Skeletal muscle satellite cell (primary cell): Measurements from ENCODE around the gene VAV3.

Experiments
- H3K27me3 ChIP-seq: 2 replicates; pipeline ENCODE4 v1.7.0; 2013; ENCODE audit warnings: low read length; ENCODE audit not compliant: control insufficient read depth, insufficient read depth
- H3K36me3 ChIP-seq: 2 replicates; pipeline ENCODE4 v1.7.0; 2013; ENCODE audit warnings: mild to moderate bottlenecking, control low read depth, low read length; ENCODE audit not compliant: insufficient read depth
- H3K4me1 ChIP-seq: 2 replicates; pipeline ENCODE4 v1.7.0; 2013; ENCODE audit warnings: low read length; ENCODE audit not compliant: control insufficient read depth, insufficient read depth
- H3K4me2 ChIP-seq: 2 replicates; pipeline ENCODE4 v1.7.0; 2013; ENCODE audit warnings: mild to moderate bottlenecking, low read length
- H3K4me3 ChIP-seq: 2 replicates; pipeline ENCODE4 v1.7.0; 2013; ENCODE audit warnings: low read length
- H3K9ac ChIP-seq: 2 replicates; pipeline ENCODE4 v1.7.0; 2013; ENCODE audit warnings: mild to moderate bottlenecking, low read depth, low read length, moderate library complexity
- H3K9me3 ChIP-seq: replicated peaks from 2 replicates; pipeline ENCODE4 v1.7.0; 2013; ENCODE audit warnings: mild to moderate bottlenecking, control low read depth, low read length

Gene VAV3

DNA sequence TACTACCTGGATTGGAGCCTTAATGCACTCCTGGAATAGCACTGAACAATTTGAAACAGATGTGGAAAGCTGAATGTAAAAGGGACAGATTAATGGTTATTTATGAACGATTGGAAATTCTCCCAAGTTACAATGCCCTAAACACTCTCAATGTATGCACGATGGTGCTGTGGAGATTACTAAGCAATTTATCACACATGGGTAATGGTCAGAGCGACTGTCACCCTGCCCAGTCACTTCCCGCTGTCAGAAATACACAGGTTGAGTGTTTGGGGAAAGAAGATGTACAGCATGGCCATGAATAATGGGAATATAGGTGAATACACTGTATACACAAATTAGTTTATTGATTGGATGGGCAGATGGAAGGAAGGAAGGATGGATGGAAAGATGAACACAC, 342.4 kb downstream of the VAV3 start:
- H3K36me3 ChIP-seq, result no peaks in the 10 kb centered on the region
- H3K9me3 ChIP-seq, result no peaks in the 10 kb centered on the region
- no peak overlapping the region for H3K4me3 ChIP-seq
- H3K4me2 ChIP-seq, result no peak overlapping the region
- no peak overlapping the region for H3K9ac ChIP-seq
- peaks cover 41% of the 10 kb centered on the region for H3K4me1 ChIP-seq
- no peaks in the 10 kb centered on the region for H3K27me3 ChIP-seq

DNA sequence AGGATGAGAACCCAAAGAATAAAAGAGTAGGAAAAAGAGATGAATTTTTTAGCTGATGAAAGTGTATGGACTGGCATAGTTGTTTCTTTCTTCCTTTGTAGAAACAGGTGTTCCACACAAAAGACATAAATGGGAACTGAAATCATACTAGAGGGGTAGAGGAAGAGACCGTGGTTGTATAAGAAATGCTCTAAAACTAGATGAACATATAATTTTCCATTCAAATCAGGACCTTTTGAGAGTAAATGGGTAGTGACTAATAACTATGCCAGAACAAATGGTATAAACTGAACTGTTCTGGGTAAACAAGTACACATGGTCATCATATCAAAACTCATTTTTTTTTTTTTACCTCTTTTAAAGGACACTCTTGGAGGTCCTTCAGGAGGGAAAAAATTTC, 344.2 kb downstream of the VAV3 start:
- Histone ChIP-seq H3K9me3 (no peaks in the 10 kb centered on the region), H3K9ac (no peak overlapping the region), H3K4me3 (no peak overlapping the region), H3K36me3 (no peaks in the 10 kb centered on the region), H3K4me2 (no peak overlapping the region), H3K27me3 (no peaks in the 10 kb centered on the region), H3K4me1 (peaks cover 31% of the 10 kb centered on the region)

GRCh38 chr1:107618539-107618938, 346.4 kb downstream of the VAV3 start:
- Histone ChIP-seq H3K4me1 (peaks cover 15% of the 10 kb centered on the region), H3K9me3 (no peaks in the 10 kb centered on the region), H3K9ac (no peak overlapping the region), H3K4me3 (no peak overlapping the region), H3K36me3 (no peaks in the 10 kb centered on the region), H3K27me3 (no peaks in the 10 kb centered on the region), H3K4me2 (no peak overlapping the region)

DNA sequence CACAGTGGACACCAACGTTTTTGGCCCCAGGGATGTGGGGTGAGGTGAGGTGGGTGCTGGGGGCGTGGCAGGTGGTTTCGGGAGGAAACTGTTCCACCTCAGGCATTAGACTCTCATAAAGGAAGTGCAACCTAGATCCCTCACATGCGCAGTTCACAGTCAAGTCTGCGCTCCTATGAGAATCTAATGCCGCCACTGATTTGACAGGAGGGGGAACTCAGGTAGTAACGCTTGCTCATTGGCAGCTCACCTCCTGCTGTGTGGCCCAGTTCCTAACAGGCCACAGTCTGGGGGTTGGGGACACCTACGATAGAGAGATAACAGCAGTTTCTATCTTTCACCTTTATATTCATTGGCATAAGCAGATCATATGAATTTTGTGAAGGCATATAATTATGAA, 347.1 kb downstream of the VAV3 start:
- Histone ChIP-seq H3K4me3 (no peak overlapping the region), H3K27me3 (no peaks in the 10 kb centered on the region), H3K4me2 (no peak overlapping the region), H3K9me3 (no peaks in the 10 kb centered on the region), H3K4me1 (peaks cover 10% of the 10 kb centered on the region), H3K9ac (no peak overlapping the region), H3K36me3 (no peaks in the 10 kb centered on the region)

- H3K4me2 ChIP-seq, result no peak overlapping the region
- no peak overlapping the region for H3K9ac ChIP-seq
- no peaks in the 10 kb centered on the region for H3K27me3 ChIP-seq
- H3K4me1 ChIP-seq, result peaks cover 5% of the 10 kb centered on the region
- no peaks in the 10 kb centered on the region for H3K9me3 ChIP-seq
- no peak overlapping the region for H3K4me3 ChIP-seq
- no peaks in the 10 kb centered on the region for H3K36me3 ChIP-seq
These were observed 347.5 kb downstream of the VAV3 start for GRCh38 chr1:107617456-107617855.

DNA sequence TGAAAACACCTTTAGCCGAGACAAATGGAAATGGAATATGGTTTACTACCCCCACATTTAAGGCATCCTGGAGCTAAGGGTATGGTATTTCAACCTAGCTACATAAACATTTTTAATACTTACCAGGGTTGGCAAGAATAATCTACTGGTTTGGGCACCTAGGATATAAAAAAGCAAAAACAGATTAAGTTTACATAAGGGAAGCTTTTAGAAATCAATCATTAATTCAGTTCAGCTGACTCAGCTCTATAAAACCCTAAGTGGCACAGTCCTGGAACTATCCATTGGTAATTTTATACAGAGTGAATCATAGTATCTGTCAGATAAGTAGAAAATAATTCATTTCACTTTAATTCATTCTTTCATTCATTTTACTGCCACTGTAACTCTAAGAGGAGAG, 355.2 kb downstream of the VAV3 start:
- H3K4me3 ChIP-seq, result no peak overlapping the region
- H3K27me3 ChIP-seq, result no peaks in the 10 kb centered on the region
- H3K9ac ChIP-seq, result no peak overlapping the region
- no peaks in the 10 kb centered on the region for H3K9me3 ChIP-seq
- H3K36me3 ChIP-seq, result no peaks in the 10 kb centered on the region
- H3K4me1 ChIP-seq, result no peaks in the 10 kb centered on the region
- no peak overlapping the region for H3K4me2 ChIP-seq

DNA sequence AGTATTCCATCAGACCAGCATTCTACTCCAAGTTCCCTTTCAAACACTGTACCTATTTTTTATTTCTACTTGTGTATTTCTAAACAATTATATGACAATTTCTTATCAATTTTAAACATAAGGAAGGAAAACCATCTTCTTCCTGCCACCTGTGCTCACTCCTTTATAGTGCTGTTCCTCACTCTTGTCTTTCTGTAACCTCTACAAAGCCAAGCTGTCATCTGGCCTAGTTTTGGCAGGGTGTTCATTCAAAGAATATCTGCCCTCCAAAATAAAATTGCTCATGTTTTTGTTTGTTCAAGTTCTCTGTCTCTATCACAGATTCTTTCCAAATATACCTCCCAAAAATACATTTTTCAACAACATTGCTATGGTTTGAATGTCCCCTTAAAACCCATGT, 360.2 kb downstream of the VAV3 start:
- no peak overlapping the region for H3K4me2 ChIP-seq
- H3K9ac ChIP-seq, result no peak overlapping the region
- no peaks in the 10 kb centered on the region for H3K4me1 ChIP-seq
- no peak overlapping the region for H3K4me3 ChIP-seq
- H3K27me3 ChIP-seq, result no peaks in the 10 kb centered on the region
- H3K9me3 ChIP-seq, result no peaks in the 10 kb centered on the region
- no peaks in the 10 kb centered on the region for H3K36me3 ChIP-seq

- Histone ChIP-seq H3K9ac (no peak overlapping the region), H3K4me2 (no peak overlapping the region), H3K4me1 (no peaks in the 10 kb centered on the region), H3K36me3 (no peaks in the 10 kb centered on the region), H3K4me3 (no peak overlapping the region), H3K27me3 (no peaks in the 10 kb centered on the region), H3K9me3 (no peaks in the 10 kb centered on the region)
These were observed 364.3 kb downstream of the VAV3 start for GRCh38 chr1:107600607-107601160.

DNA sequence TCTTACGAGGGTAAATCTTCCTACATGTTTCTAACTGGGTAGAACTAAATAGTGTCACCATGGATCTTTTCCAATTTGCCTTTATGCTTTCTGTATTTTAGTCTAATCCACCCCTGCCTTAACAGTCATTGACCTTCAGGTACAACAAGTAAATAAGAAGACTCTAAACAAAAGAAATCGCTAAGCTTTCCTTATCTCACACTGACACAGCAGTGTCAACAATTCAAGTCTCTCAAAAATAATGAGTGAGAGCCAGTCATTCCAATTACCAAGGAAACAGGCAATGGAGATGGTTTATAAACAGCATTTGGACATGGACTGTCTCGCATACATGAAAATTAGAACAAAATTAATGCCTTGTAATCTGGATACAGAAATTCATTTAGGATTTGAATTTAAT, 365.8 kb downstream of the VAV3 start:
- Histone ChIP-seq H3K4me2 (no peak overlapping the region), H3K27me3 (no peaks in the 10 kb centered on the region), H3K36me3 (no peaks in the 10 kb centered on the region), H3K4me3 (no peak overlapping the region), H3K4me1 (no peaks in the 10 kb centered on the region), H3K9ac (no peak overlapping the region), H3K9me3 (no peaks in the 10 kb centered on the region)

- Histone ChIP-seq H3K27me3 (no peaks in the 10 kb centered on the region), H3K9me3 (no peaks in the 10 kb centered on the region), H3K36me3 (no peaks in the 10 kb centered on the region), H3K4me3 (no peak overlapping the region), H3K4me1 (no peaks in the 10 kb centered on the region), H3K9ac (no peak overlapping the region), H3K4me2 (no peak overlapping the region)
These were observed 367.7 kb downstream of the VAV3 start for GRCh38 chr1:107597290-107597689.

- no peaks in the 10 kb centered on the region for H3K27me3 ChIP-seq
- no peaks in the 10 kb centered on the region for H3K36me3 ChIP-seq
These were observed 370.4 kb downstream of the VAV3 start for GRCh38 chr1:107594536-107594935.

GRCh38 chr1:107593501-107594209, 371.3 kb downstream of the VAV3 start:
- no peak overlapping the region for H3K4me3 ChIP-seq
- H3K9ac ChIP-seq, result no peak overlapping the region
- no peaks in the 10 kb centered on the region for H3K36me3 ChIP-seq
- no peaks in the 10 kb centered on the region for H3K4me1 ChIP-seq
- no peaks in the 10 kb centered on the region for H3K9me3 ChIP-seq
- no peak overlapping the region for H3K4me2 ChIP-seq
- H3K27me3 ChIP-seq, result no peaks in the 10 kb centered on the region

More at GRCh38 chr1:107594536-107594935, 370.4 kb downstream of the VAV3 start:
- Histone ChIP-seq H3K4me2 (no peak overlapping the region), H3K4me3 (no peak overlapping the region), H3K9ac (no peak overlapping the region), H3K4me1 (no peaks in the 10 kb centered on the region), H3K9me3 (no peaks in the 10 kb centered on the region)
